BE2C (cell line): Measurements from ENCODE around the gene UPB1.

Experiments used
- DNase-seq: peaks from one replicate; pipeline ENCODE4 v3.0.0-alpha.2; 2020
- H3K27me3 ChIP-seq: fragments of 250-450 bp; sonication (Bioruptor Pico); 2 replicates; pipeline ENCODE4 v1.5.1; 2020; ENCODE audit warnings: mild to moderate bottlenecking
- H3K36me3 ChIP-seq: fragments of 250-450 bp; sonication (Bioruptor Pico); 2 replicates; pipeline ENCODE4 v1.5.1; 2020; ENCODE audit warnings: mild to moderate bottlenecking
- H3K4me1 ChIP-seq: fragments of 250-450 bp; sonication (Bioruptor Pico); 2 replicates; pipeline ENCODE4 v1.5.1; 2020
- H3K4me3 ChIP-seq: 2 replicates; pipeline ENCODE4 v1.5.1; 2011; ENCODE audit warnings: low read depth, low read length
- H3K9me3 ChIP-seq: fragments of 250-450 bp; sonication (Bioruptor Pico); 2 replicates; pipeline ENCODE4 v1.5.1; 2020
- TF ChIP-seq, protein P1 (sequence below): IDR thresholded peaks from 2 replicates; pipeline ENCODE4 v1.5.1; 2012; ENCODE audit warnings: mild to moderate bottlenecking, low read depth, low read length

Gene UPB1

DNA sequence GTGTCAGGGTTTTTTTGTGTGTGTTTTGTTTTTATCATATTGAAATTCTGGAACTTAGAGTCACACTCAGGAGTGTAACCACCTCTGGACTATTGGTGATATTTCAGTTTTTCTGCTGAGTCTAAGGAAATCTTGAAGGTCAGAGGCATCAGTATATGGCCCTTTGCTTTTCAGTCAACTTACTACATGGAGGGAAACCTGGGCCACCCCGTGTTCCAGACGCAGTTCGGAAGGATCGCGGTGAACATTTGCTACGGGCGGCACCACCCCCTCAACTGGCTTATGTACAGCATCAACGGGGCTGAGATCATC is 19.9 kb downstream of the UPB1 start:
- no peaks in the 10 kb centered on the region for H3K36me3 ChIP-seq
- TF ChIP-seq, protein P1, sequence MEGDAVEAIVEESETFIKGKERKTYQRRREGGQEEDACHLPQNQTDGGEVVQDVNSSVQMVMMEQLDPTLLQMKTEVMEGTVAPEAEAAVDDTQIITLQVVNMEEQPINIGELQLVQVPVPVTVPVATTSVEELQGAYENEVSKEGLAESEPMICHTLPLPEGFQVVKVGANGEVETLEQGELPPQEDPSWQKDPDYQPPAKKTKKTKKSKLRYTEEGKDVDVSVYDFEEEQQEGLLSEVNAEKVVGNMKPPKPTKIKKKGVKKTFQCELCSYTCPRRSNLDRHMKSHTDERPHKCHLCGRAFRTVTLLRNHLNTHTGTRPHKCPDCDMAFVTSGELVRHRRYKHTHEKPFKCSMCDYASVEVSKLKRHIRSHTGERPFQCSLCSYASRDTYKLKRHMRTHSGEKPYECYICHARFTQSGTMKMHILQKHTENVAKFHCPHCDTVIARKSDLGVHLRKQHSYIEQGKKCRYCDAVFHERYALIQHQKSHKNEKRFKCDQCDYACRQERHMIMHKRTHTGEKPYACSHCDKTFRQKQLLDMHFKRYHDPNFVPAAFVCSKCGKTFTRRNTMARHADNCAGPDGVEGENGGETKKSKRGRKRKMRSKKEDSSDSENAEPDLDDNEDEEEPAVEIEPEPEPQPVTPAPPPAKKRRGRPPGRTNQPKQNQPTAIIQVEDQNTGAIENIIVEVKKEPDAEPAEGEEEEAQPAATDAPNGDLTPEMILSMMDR = no peak
- DNase-seq = no peak
- H3K9me3 ChIP-seq = no peaks in the 10 kb centered on the region; the same call in 1 of the 2 replicates
- no peak overlapping the region for H3K4me3 ChIP-seq
- H3K27me3 ChIP-seq = no peaks in the 10 kb centered on the region
- H3K4me1 ChIP-seq = peaks cover 19% of the 10 kb centered on the region

DNA sequence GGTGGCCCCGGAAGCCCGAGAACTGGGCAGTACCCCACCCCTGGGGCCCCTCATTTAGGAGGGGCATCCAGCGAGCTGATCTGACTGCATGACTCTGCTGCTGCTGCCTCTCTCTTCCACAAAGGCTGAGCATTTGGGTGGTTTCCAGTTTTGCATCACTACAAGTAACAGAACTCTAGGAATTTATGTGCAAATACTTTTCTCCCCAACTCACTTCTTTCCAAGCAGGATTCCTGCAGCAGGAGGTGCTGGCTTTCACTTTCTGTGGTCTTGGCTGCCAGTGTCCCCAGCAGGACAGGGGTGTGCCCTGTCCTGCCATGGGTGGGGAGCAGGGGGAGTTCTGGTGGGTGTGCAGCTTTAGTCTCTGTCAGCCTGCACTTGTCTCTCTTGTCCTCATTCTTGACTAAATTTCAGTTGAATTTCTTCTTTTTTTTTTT is 21.2 kb downstream of the UPB1 start:
- TF ChIP-seq, protein P1 = no peak
- Histone ChIP-seq H3K9me3 (no peaks in the 10 kb centered on the region; the same call in 1 of the 2 replicates), H3K4me1 (peaks cover 7% of the 10 kb centered on the region), H3K36me3 (no peaks in the 10 kb centered on the region), H3K27me3 (no peaks in the 10 kb centered on the region), H3K4me3 (no peak overlapping the region)
- no peak for DNase-seq

DNA sequence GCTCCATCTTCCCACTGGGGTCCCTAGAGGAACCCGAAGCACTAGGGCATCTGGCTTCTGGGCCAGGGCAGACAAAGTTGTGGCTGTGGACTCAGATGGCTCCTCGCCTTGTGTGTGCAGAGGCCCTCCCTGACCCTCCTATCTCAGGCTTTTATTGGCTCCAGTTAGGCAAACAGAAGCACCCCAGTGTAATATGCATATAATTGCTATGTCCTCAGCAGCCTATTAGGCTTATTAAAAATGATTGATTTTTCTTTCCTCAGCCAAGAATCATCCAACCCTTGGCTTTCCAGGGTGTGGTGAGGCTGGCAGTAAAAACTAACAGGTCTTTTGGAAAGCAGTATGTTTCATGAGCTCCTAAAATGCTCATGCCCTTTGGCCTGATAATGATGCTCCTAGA is 22.3 kb downstream of the UPB1 start:
- peak; percentile 32 for DNase-seq
- H3K9me3 ChIP-seq = no peaks in the 10 kb centered on the region; the same call in 1 of the 2 replicates
- H3K4me3 ChIP-seq = no peak overlapping the region
- peaks cover 14% of the 10 kb centered on the region for H3K4me1 ChIP-seq
- no peaks in the 10 kb centered on the region for H3K36me3 ChIP-seq
- no peaks in the 10 kb centered on the region for H3K27me3 ChIP-seq
- TF ChIP-seq, protein P1 = no peak

DNA sequence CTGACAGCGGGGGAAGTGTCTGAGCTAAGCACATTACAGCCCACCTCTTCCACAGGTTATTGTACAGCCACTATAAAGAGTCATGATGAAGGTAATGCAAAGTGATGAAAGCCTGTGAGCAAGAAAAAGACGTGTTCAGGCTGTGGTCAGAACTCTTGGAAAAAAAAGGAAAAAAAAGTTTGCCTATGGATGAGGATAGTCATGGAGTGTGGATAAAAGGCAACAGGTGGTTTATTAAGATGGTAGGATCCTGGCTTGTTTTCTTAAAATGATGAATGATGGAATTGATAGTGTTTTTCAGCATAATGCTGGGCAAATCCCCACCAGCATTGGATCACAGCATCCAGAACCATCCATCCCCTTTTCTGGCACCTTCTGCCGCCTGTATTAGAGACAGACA is 23.1 kb downstream of the UPB1 start:
- no peak for DNase-seq
- no peaks in the 10 kb centered on the region for H3K27me3 ChIP-seq
- H3K4me1 ChIP-seq = peaks cover 18% of the 10 kb centered on the region
- no peaks in the 10 kb centered on the region for H3K36me3 ChIP-seq
- H3K4me3 ChIP-seq = no peak overlapping the region
- no peaks in the 10 kb centered on the region; the same call in 1 of the 2 replicates for H3K9me3 ChIP-seq
- TF ChIP-seq, protein P1 = no peak

DNA sequence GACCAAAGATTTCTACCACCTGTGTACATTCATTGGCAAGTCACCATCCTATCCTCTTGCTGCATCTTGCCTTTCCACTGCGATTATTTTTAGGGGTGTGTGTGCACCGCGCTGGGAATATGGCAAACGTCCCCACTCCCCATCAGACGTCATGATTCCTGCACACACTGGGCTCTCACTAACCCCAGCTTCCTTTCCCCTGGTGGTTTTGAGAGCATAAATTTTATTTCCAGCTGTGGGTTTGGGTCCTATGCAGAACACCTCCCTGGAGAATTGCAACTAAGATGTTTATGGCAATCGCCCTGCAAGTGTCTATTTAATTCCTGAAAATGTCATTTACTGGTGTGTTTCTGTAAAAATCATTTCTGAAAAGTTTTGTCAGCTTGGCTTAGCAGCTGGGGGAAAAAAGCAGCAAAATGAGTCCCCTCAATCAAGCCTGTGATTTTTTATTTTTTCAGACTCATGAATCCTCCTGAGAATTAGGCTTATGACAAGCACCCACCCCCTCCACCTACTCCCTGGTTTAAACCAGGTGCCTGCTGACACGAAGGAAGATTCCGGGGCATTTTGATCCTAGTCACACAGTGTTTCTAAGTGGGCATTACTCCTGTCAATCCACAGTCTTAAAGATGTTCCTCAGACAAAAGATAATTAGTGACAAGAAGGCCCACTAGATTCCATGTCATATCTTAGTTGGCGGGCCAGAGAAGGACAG is 23.8 kb downstream of the UPB1 start:
- no peak for DNase-seq
- Histone ChIP-seq H3K36me3 (no peaks in the 10 kb centered on the region), H3K27me3 (no peaks in the 10 kb centered on the region), H3K4me1 (peaks cover 24% of the 10 kb centered on the region), H3K4me3 (no peak overlapping the region), H3K9me3 (no peaks in the 10 kb centered on the region; the same call in 1 of the 2 replicates)
- TF ChIP-seq, protein P1 = no peak

DNA sequence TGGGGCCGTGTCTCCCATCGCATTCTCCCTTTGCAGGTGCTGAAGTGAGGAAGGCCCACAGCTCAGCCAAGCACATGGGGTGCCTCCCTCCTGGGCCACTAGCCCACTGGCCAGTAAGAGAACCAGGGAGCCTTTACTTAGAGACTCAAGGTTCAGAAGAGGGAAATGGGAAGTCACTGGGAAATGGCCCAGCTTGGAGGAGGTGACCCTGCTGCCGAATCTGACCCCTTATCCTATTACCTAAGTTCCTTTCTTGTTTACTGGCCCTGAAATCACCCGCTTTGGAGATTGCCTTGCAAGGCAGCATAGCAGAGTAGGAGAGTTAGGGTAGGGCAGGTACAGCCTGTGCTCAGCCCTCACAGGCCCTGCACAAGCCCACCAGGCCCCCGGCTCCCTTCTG is 24.4 kb downstream of the UPB1 start:
- no peak overlapping the region for H3K4me3 ChIP-seq
- no peaks in the 10 kb centered on the region for H3K27me3 ChIP-seq
- H3K9me3 ChIP-seq = no peaks in the 10 kb centered on the region; the same call in 1 of the 2 replicates
- H3K4me1 ChIP-seq = peaks cover 25% of the 10 kb centered on the region
- DNase-seq = no peak
- TF ChIP-seq, protein P1 = no peak
- H3K36me3 ChIP-seq = no peaks in the 10 kb centered on the region
